Psoas muscle (tissue), 8 donors: Measurements from ENCODE around the gene THOC6. TPM values are rescaled to one million over a fixed set of nuclear protein-coding genes. Genes with fewer than 3 reads are reported as not detected.

Source experiments
- ATAC-seq, 4 donors: fragments of 200-7000 bp; cut with Tn5 transposase; one replicate each; pipeline ENCODE4 v1.9.1; 2020; ENCODE audit warnings: moderate library complexity in 3 of 4, mild to moderate bottlenecking in 2 of 4
- DNase-seq, 2 donors: peaks; one replicate each; pipeline ENCODE4 v3.0.0-alpha.2; 2020
- H3K27ac ChIP-seq: fragments of 200-600 bp; one replicate; pipeline ENCODE4 v1.8.0; 2022
- H3K27me3 ChIP-seq, 3 donors: fragments of 200-600 bp in 1 of 3; one replicate each; pipeline versions ENCODE4 v1.6.1 to v1.8.0; 2013 to 2022; ENCODE audit warnings: low read length in 2 of 3, mild to moderate bottlenecking in 2 of 3, moderate library complexity in 1 of 3; ENCODE audit not compliant: insufficient read depth in 3 of 3
- H3K36me3 ChIP-seq, 2 donors: fragments of 200-600 bp in 1 of 2; one replicate each; pipeline versions ENCODE4 v1.6.1 to v1.8.0; 2013 to 2022; ENCODE audit warnings: low read depth in 1 of 2, mild to moderate bottlenecking in 1 of 2, moderate library complexity in 1 of 2; ENCODE audit not compliant: insufficient read depth in 1 of 2
- H3K4me1 ChIP-seq: fragments of 200-600 bp; one replicate; pipeline ENCODE4 v1.8.0; 2022
- H3K4me3 ChIP-seq: fragments of 200-600 bp; one replicate; pipeline ENCODE4 v1.8.0; 2022; ENCODE audit warnings: mild to moderate bottlenecking
- H3K9me3 ChIP-seq: fragments of 200-600 bp; one replicate; pipeline ENCODE4 v1.8.0; 2022
- CTCF ChIP-seq: fragments of 200-600 bp; IDR thresholded peaks from one replicate; pipeline ENCODE4 v1.8.0; 2022; ENCODE audit warnings: antibody characterized with exemption
- WGBS, 3 donors: extraction: QIAGEN DNeasy Blood & Tissue Kit; methylation state at CpG; one replicate each; pipeline versions ENCODE4 v1.1.6 to v1.1.7; 2013; 5-methylcytosine and 5-hydroxymethylcytosine counted together
- intact Hi-C, 2 donors: fragments of 100-400 bp; cut with DNase I; formaldehyde crosslinking; loops; one replicate each; pipeline versions ENCODE4 v1.11.0 to v1.14.2; 2022
- polyA plus RNA-seq, 3 donors: library from polyadenylated mRNA; stranded (reverse); fragments of 200-250 nt; gene quantifications; one replicate each; pipeline ENCODE4 v1.2.3, GENCODE V29; 2013
- total RNA-seq, 4 donors: library from RNA; stranded (reverse); fragmentation: NEBNext Ultra II Directional in 2 of 4; extraction: Animal tissue kit (Norgen Biotek cat#: 25700) in 2 of 4; gene quantifications; one replicate each; pipeline versions ENCODE4 v1.2.1 to v1.2.4, GENCODE V29; 2021 to 2023
- donor health status: healthy with polysubstance abuse.
- donor health status: DM: no; HTN: no; CAD: no; lungs with moderate emphysema.
- donor health status: Bipolar disorder and iron deficiency.
- donor health status: healthy.
- donor health status: DM: yes; HTN: yes; CAD: no.
- donor health status: DM: no; HTN: no; CAD: no.
- donor health status: DM: no; HTN: no; CAD: no.
- donor health status: DM: yes; HTN: yes; CAD: no.

Gene THOC6
- total and polyA plus RNA-seq, 7 donors = 17.0 to 72.2 (median 26.9) TPM

- 67 to 84% (median 68%) methylated on average over 14 to 15 of the region's 15 CpGs for WGBS, 3 donors
- H3K4me1 ChIP-seq = no peaks in the 10 kb centered on the region
- H3K36me3 ChIP-seq = no peaks in the 10 kb centered on the region
- H3K9me3 ChIP-seq = no peaks in the 10 kb centered on the region
- no peak overlapping the region for H3K27ac ChIP-seq
- TF ChIP-seq CTCF = no peak
- no peak overlapping the region for H3K4me3 ChIP-seq
- peaks cover 0 to 6% (median 2%) of the 10 kb centered on the region in 3 donors for H3K27me3 ChIP-seq
- no peak for DNase-seq
- intact Hi-C loops = no loop called here
- no peak for ATAC-seq
Observed at GRCh38 chr16:2976673-2977072, 47.2 kb upstream of the THOC6 start.

GRCh38 chr16:2977440-2977839 lies 46.4 kb upstream of the THOC6 start:
- no peaks in the 10 kb centered on the region for H3K9me3 ChIP-seq
- DNase-seq (no peak), ATAC-seq (no peak)
- peaks cover 0 to 6% (median 2%) of the 10 kb centered on the region in 3 donors for H3K27me3 ChIP-seq
- H3K27ac ChIP-seq = no peak overlapping the region
- H3K36me3 ChIP-seq = no peaks in the 10 kb centered on the region
- no peak for TF ChIP-seq CTCF
- 77 to 84% (median 82%) methylated on average over 6 of the region's 6 CpGs for WGBS, 3 donors
- intact Hi-C loops = no loop called here
- H3K4me3 ChIP-seq = no peak overlapping the region
- no peaks in the 10 kb centered on the region for H3K4me1 ChIP-seq

- ATAC-seq = no peak
- no peak for DNase-seq
- no peak overlapping the region for H3K27ac ChIP-seq
- H3K9me3 ChIP-seq = no peaks in the 10 kb centered on the region
- intact Hi-C loops = no loop called here
- TF ChIP-seq CTCF = no peak
- peaks cover 9% of the 10 kb centered on the region for H3K4me1 ChIP-seq
- H3K4me3 ChIP-seq = peak overlapping the region; percentile 89
- H3K36me3 ChIP-seq = no peaks in the 10 kb centered on the region
- peaks cover 0 to 6% (median 2%) of the 10 kb centered on the region in 3 donors for H3K27me3 ChIP-seq
- 6 to 11% (median 9%) methylated on average over 34 to 43 of the region's 43 CpGs for WGBS, 3 donors
Observed at GRCh38 chr16:2979669-2980226, 44.1 kb upstream of the THOC6 start.

GRCh38 chr16:2980227-2981176 lies 43.3 kb upstream of the THOC6 start, which contains the start of gene PKMYT1:
TSS of gene PKMYT1 (minus strand) at chr16:2980446. CDS start at chr16:2979657, 789 bp downstream.
- Histone ChIP-seq H3K9me3 (no peaks in the 10 kb centered on the region), H3K36me3 (no peaks in the 10 kb centered on the region), H3K27ac (peak within 1 kb of the TSS; percentile 88), H3K4me1 (peaks cover 16% of the 10 kb centered on the region), H3K4me3 (peak within 1 kb of the TSS; percentile 89), H3K27me3 (peaks cover 0 to 6% (median 2%) of the 10 kb centered on the region in 3 donors)
- intact Hi-C loops = no loop called here
- no peak for TF ChIP-seq CTCF
- WGBS, 3 donors = 6 to 10% (median 9%) methylated on average over 56 to 91 of the region's 91 CpGs
- peak; percentile 93 to 96 (median 95) for ATAC-seq
- DNase-seq = peak; percentile 93 to 96
